T47D (cell line): ENCODE results near the gene CAPN11.
"Not testable (repeated sequence)": the region's sequence is repeated elsewhere in the genome, so short reads cannot be mapped to it uniquely, and the experiment has no call there.

Source experiments
- DNase-seq, 2 experiments: peaks; one replicate each; pipeline versions ENCODE4 v3.0.0 to v3.0.0-alpha.2; 2011 to 2012; ENCODE audit warnings: low read depth in 1 of 2, low spot score in 1 of 2
- JUND ChIP-seq: IDR thresholded peaks from 2 replicates; pipeline ENCODE4 v1.6.1; 2012; ENCODE audit warnings: low read depth
- in situ Hi-C: cut with HindIII; loops from 2 replicates; pipeline ENCODE4 v1.10.0; 2016; ENCODE audit warnings: low sequenced_read_pairs, low pct_unique_long_range_greater_than_20kb

Gene CAPN11

DNA sequence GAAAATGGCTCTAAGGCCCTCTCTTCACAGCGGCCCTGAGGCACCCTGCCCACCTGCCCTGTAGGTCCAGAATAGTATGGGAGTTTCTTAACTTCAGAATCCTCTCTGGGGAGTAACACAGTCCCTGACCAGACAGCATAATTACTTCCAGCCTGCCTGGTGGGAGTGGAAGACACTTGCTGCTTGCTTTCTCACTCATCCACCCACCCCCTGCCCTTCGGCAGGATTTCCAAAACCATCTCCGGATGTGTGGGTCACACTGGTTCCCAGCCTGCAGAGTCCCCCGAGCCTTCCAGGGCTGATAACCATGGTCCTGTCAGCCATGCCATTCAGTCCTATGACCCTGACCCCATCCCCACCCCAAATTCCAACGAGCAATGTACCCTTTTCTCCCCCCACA is 70.2 kb downstream of the CAPN11 start:
- no peak for TF ChIP-seq JUND
- DNase-seq = no peak
- in situ Hi-C loops = no loop called here

DNA sequence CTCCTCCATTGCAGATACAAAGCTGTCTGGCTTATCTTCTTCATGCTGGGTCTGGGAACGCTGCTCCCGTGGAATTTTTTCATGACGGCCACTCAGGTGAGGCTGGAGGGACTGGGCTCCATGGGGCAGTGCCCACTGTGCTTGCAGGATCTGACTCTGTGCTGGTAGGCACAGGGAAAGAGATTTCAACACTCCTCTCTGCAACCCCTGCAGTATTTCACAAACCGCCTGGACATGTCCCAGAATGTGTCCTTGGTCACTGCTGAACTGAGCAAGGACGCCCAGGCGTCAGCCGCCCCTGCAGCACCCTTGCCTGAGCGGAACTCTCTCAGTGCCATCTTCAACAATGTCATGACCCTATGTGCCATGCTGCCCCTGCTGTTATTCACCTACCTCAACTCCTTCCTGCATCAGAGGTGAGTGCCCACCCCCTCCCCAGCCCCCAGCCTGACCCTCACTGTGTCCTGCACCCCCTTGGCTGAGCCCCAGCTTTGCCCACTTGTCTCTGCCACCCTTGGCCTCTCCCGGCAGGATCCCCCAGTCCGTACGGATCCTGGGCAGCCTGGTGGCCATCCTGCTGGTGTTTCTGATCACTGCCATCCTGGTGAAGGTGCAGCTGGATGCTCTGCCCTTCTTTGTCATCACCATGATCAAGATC is 70.9 kb downstream of the CAPN11 start:
- in situ Hi-C loops = no loop called here
- no peak for DNase-seq
- TF ChIP-seq JUND = no peak

DNA sequence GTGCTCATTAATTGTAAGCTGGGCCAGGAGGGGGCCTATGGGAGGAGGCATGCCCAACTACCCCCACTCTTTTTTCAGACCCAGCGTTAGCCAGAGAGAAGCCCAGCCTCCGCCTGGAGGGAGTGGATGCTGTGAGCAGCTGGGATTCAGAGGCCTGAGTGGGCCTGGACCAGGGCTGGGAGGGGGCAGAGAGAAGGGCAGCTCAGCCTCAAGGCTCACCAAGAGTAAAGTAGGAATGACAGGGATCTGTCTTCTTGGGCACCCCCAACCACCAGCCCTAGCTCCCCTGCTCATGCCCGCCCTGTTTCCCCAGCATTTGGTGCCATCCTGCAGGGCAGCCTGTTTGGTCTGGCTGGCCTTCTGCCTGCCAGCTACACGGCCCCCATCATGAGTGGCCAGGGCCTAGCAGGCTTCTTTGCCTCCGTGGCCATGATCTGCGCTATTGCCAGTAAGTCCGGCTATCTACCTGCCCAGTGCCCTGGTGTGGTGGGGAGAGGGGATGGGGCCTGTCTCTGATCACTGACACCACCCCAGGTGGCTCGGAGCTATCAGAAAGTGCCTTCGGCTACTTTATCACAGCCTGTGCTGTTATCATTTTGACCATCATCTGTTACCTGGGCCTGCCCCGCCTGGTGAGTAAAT is 71.5 kb downstream of the CAPN11 start:
- in situ Hi-C loops = no loop called here
- TF ChIP-seq JUND = no peak
- no peak for DNase-seq

DNA sequence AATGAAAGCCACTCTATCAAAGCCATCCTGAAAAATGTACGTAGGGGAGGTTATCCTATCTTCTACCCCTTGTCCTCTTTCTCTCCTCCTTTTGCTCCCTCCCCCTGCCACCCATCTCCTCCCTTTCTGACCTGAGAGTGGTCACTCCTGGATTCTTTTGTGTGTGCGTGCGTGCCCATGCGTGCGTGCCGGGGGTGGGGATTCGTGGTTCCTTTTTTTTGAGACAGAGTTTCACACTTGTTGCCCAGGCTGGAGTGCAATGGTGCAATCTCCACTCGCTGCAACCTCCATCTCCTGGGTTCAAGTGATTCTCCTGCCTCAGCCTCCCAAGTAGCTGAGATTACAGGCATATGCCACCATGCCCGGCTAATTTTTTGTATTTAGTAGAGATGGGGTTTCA is 72.8 kb downstream of the CAPN11 start:
- in situ Hi-C loops, DNase-seq: not testable (repeated sequence)

DNA sequence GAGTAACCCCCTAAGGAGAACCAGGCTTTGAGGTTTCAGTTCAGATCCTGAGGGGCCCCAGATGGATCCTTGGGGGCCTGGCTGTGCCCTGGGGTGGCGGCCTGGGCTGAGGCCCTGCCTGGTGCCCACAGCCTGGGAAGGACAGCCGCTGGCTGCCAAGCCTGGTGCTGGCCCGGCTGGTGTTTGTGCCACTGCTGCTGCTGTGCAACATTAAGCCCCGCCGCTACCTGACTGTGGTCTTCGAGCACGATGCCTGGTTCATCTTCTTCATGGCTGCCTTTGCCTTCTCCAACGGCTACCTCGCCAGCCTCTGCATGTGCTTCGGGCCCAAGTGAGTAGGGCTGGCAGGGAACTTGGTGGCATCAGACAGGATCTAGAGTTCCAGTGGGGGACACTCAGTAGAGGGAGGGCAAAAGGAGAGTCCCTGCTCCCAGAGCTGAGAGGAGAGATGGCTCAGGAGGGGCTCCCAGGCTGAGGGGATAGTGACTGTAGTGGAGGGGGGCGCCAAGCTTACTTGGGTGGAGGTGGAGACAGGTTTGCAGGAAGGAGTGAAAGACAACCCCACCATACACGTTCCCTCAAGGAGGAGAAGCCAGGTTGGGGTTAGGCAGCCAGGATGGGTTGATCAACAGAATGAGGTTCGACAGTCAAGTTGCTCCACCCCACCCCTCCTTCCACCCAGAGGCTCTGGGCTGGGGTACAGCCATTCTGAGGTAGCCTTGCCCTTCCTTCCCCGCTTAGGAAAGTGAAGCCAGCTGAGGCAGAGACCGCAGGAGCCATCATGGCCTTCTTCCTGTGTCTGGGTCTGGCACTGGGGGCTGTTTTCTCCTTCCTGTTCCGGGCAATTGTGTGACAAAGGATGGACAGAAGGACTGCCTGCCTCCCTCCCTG is 74.3 kb downstream of the CAPN11 start:
- TF ChIP-seq JUND = no peak
- in situ Hi-C loops = no loop called here

DNA sequence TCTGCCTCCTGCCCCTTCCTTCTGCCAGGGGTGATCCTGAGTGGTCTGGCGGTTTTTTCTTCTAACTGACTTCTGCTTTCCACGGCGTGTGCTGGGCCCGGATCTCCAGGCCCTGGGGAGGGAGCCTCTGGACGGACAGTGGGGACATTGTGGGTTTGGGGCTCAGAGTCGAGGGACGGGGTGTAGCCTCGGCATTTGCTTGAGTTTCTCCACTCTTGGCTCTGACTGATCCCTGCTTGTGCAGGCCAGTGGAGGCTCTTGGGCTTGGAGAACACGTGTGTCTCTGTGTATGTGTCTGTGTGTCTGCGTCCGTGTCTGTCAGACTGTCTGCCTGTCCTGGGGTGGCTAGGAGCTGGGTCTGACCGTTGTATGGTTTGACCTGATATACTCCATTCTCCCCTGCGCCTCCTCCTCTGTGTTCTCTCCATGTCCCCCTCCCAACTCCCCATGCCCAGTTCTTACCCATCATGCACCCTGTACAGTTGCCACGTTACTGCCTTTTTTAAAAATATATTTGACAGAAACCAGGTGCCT is 75.0 kb downstream of the CAPN11 start:
- DNase-seq = no peak
- no peak for TF ChIP-seq JUND
- in situ Hi-C loops = no loop called here

More for the DNA sequence above, 74.3 kb downstream of the CAPN11 start:
- no peak for DNase-seq
